Upper lobe of left lung (tissue), 6 donors: ENCODE data around the gene ZNF212. TPM values are rescaled to one million over a fixed set of nuclear protein-coding genes. Genes with fewer than 3 reads are reported as not detected.

Source experiments
- ATAC-seq, 2 donors: fragments of 200-7000 bp; cut with Tn5 transposase; one replicate each; pipeline ENCODE4 v1.9.1; 2022; ENCODE audit warnings: mild to moderate bottlenecking in 2 of 2, moderate library complexity in 2 of 2; ENCODE audit not compliant: low FRiP score in 2 of 2
- DNase-seq, 2 donors: peaks; one replicate each; pipeline ENCODE4 v3.0.0-alpha.2; 2019 to 2020
- H3K27ac ChIP-seq, 4 donors: fragments of 200-600 bp; sonication (generic); one replicate each; pipeline ENCODE4 v1.5.1; 2016 to 2019
- H3K27me3 ChIP-seq, 4 donors: fragments of 200-600 bp; sonication (generic); one replicate each; pipeline ENCODE4 v1.5.1; 2017 to 2019
- H3K36me3 ChIP-seq, 4 donors: fragments of 200-600 bp; sonication (generic); one replicate each; pipeline ENCODE4 v1.5.1; 2016 to 2019
- H3K4me1 ChIP-seq, 4 donors: fragments of 200-600 bp; sonication (generic); one replicate each; pipeline ENCODE4 v1.5.1; 2018 to 2019
- H3K4me3 ChIP-seq, 4 donors: fragments of 200-600 bp; sonication (generic); one replicate each; pipeline ENCODE4 v1.5.1; 2017 to 2019; ENCODE audit warnings: mild to moderate bottlenecking in 2 of 4, moderate library complexity in 1 of 4
- H3K9me3 ChIP-seq, 4 donors: fragments of 200-600 bp; sonication (generic); one replicate each; pipeline ENCODE4 v1.5.1; 2018 to 2019
- CTCF ChIP-seq, 6 experiments: fragments of 450-650 bp in 4 of 6; fragments of 200-600 bp in 2 of 6; sonication (generic) in 2 of 6; IDR thresholded peaks; one replicate each; pipeline ENCODE4 v1.5.1; 2016 to 2019; ENCODE audit warnings: antibody characterized with exemption in 6 of 6
- EP300 ChIP-seq, 4 donors: sonication (generic); formaldehyde crosslinking; IDR thresholded peaks; one replicate each; pipeline ENCODE4 v1.5.1; 2017; ENCODE audit warnings: antibody characterized with exemption in 4 of 4, control low read depth in 2 of 4
- POLR2A ChIP-seq, 4 donors: fragments of 450-650 bp; IDR thresholded peaks; one replicate each; pipeline ENCODE4 v1.5.1; 2016 to 2017; ENCODE audit warnings: antibody characterized with exemption in 4 of 4, mild to moderate bottlenecking in 2 of 4
- POLR2AphosphoS5 ChIP-seq, 2 donors: sonication (generic); formaldehyde crosslinking; IDR thresholded peaks; one replicate each; pipeline ENCODE4 v1.5.1; 2017; ENCODE audit warnings: antibody characterized with exemption in 2 of 2
- WGBS, 2 donors: methylation state at CpG; one replicate each; pipeline ENCODE4 v1.1.5; 2017 to 2018; 5-methylcytosine and 5-hydroxymethylcytosine counted together
- total RNA-seq, 6 donors: library from RNA; depleted of rRNA in 4 of 6; stranded (reverse); fragments of >200 nt in 4 of 6; gene quantifications; one replicate each; pipeline versions ENCODE4 v1.1.0 to v1.2.1, GENCODE V29; 2016 to 2021
- donor health status: DM: no; HTN: no; CAD: no; lungs with moderate emphysema.
- donor health status: DM: no; HTN: yes; CAD: no; lungs with severe emphysema.

Gene ZNF212
- total RNA-seq, 6 donors from 2014 or later = 10.3 to 33.5 (median 10.9) TPM

- peaks cover 7 to 17% (median 13%) of the 10 kb centered on the region in 4 donors for H3K4me1 ChIP-seq
- no peaks in the 10 kb centered on the region for H3K9me3 ChIP-seq
- H3K27me3 ChIP-seq = no peaks in the 10 kb centered on the region
- TF ChIP-seq POLR2AphosphoS5 (IDR thresholded peaks at IDR 0.05) = no peak
- no peak for TF ChIP-seq CTCF (IDR thresholded peaks at IDR 0.05)
- TF ChIP-seq POLR2A (IDR thresholded peaks at IDR 0.05) = no peak
- no peak for TF ChIP-seq EP300 (IDR thresholded peaks at IDR 0.05)
- H3K36me3 ChIP-seq = peaks cover 13 to 59% (median 39%) of the 10 kb centered on the region in 4 donors
- H3K27ac ChIP-seq = no peak overlapping the region
- ATAC-seq (no peak), DNase-seq (no peak)
- H3K4me3 ChIP-seq = no peak overlapping the region
- 87 to 96% methylated on average over 5 to 8 of the region's 8 CpGs for WGBS, 2 donors
Observed at GRCh38 chr7:149280661-149281507, 41.4 kb downstream of the ZNF212 start.

DNA sequence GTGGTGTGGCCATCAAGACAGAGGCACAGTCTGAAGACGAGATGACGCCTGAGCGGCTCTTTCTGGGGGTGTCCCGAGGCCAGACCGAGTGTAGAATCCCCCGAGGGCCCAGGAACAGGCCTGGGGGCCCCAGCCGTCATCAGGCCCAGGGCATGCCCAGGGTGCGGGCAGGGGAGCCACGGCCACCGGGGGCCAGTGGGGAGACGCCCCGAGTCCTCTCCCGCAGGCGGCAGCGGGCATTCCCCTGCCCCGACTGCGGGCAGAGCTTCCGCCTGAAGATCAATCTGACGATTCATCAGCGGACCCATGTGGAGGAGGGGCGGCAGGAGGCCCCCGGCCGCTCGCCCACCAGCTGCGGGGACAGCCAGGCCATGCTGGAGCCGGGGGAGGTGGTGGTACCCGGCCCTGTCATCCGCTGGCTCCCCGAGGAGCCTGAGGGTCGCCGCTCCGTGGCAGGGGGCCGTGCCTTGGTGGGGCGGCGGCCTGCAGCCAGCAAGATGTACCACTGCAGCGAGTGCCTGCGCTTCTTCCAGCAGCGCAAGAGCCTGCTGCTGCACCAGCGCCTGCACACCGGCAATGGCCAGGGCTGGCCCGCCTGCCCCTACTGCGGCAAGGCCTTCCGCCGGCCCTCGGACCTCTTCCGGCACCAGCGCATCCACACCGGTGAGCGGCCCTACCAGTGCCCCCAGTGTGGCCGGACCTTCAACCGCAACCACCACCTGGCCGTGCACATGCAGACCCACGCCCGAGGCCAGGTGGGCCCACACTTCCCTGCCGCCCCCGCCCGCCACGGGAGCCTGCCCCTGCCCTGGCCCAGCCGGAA is 42.3 kb downstream of the ZNF212 start:
- no peaks in the 10 kb centered on the region for H3K27me3 ChIP-seq
- H3K36me3 ChIP-seq = peaks cover 13 to 51% (median 32%) of the 10 kb centered on the region in 4 donors
- no peaks in the 10 kb centered on the region for H3K9me3 ChIP-seq
- 94% methylated on average over 16 to 47 of the region's 59 CpGs for WGBS, 2 donors
- peak in 1 of 2 donors; percentile 83 for DNase-seq
- H3K4me1 ChIP-seq = peaks cover 9 to 18% (median 16%) of the 10 kb centered on the region in 4 donors
- no peak overlapping the region for H3K4me3 ChIP-seq
- H3K27ac ChIP-seq = no peak overlapping the region
- ATAC-seq = no peak
- TF ChIP-seq CTCF (IDR thresholded peaks at IDR 0.05) = no peak
- no peak for TF ChIP-seq POLR2A (IDR thresholded peaks at IDR 0.05)
- TF ChIP-seq EP300 (IDR thresholded peaks at IDR 0.05) = no peak
- no peak for TF ChIP-seq POLR2AphosphoS5 (IDR thresholded peaks at IDR 0.05)

DNA sequence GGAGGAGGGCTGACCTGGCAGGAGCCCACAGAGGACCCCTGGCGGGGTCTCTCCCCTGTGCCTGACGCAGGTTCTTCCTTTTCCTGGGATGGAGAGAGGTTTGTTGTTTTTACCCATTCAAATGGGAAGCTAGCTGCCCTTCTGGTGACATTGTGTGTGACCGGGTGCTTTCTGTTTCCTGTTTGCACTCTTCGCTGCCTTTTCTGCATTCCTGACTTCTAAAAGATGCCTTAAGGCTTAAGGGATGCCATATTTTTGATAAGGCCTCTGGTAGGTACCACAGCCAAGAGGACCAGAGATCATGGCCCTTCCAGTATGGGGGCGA is 42.8 kb downstream of the ZNF212 start:
- TF ChIP-seq POLR2AphosphoS5 (IDR thresholded peaks at IDR 0.05) (no peak), POLR2A (IDR thresholded peaks at IDR 0.05) (no peak), CTCF (IDR thresholded peaks at IDR 0.05) (no peak)
- 85 to 86% methylated on average over 4 to 5 of the region's 5 CpGs for WGBS, 2 donors
- DNase-seq (no peak), ATAC-seq (no peak)
- H3K4me3 ChIP-seq = no peak overlapping the region
- H3K27me3 ChIP-seq = no peaks in the 10 kb centered on the region
- H3K9me3 ChIP-seq = no peaks in the 10 kb centered on the region
- peaks cover 13 to 47% (median 32%) of the 10 kb centered on the region in 4 donors for H3K36me3 ChIP-seq
- H3K27ac ChIP-seq = no peak overlapping the region
- H3K4me1 ChIP-seq = peaks cover 9 to 18% (median 16%) of the 10 kb centered on the region in 4 donors

GRCh38 chr7:149283321-149283720 is 43.9 kb downstream of the ZNF212 start:
- Histone ChIP-seq H3K9me3 (no peaks in the 10 kb centered on the region), H3K27ac (no peak overlapping the region), H3K36me3 (peaks cover 7 to 37% (median 26%) of the 10 kb centered on the region in 4 donors), H3K4me1 (peaks cover 9 to 18% (median 16%) of the 10 kb centered on the region in 4 donors), H3K4me3 (no peak overlapping the region), H3K27me3 (no peaks in the 10 kb centered on the region)
- no peak for TF ChIP-seq CTCF (IDR thresholded peaks at IDR 0.05)
- TF ChIP-seq POLR2AphosphoS5 (IDR thresholded peaks at IDR 0.05) = no peak
- TF ChIP-seq POLR2A (IDR thresholded peaks at IDR 0.05) = no peak
- no peak for TF ChIP-seq EP300 (IDR thresholded peaks at IDR 0.05)
- DNase-seq (no peak), ATAC-seq (no peak)
- 90% methylated on average over 3 of the region's 3 CpGs; no CpG with 5 or more reads in 1 of the 2 donors for whole genome bisulfite sequencing, 2 donors
